GM04503 (cell line): ENCODE data around the gene TAS2R41.

Source experiments
- DNase-seq: peaks from one replicate; pipeline ENCODE4 v3.0.0-alpha.2; 2012; ENCODE audit warnings: low read depth

Gene TAS2R41

DNA sequence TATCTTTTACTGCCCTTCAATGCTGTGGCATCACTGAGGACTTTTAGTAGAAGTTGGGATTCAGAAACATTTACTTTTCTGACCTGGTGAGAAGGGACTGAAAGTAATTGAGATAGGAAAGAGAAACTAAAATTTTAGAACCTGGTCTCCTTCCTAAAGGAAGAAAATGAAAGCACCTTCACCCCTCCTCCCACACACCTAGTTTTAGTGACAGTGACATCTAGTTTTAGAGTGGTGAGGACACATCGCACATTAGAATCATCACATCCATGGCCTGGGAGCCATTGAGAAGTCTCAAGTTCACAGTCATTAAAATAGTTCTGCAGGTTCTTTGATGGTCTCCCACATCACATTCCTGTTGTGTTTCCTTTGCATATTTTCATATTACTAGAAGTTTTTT, 16.1 kb downstream of the TAS2R41 start:
- no peak for DNase-seq

- DNase-seq = no peak
These were observed 16.9 kb downstream of the TAS2R41 start for GRCh38 chr7:143494622-143495021.

DNA sequence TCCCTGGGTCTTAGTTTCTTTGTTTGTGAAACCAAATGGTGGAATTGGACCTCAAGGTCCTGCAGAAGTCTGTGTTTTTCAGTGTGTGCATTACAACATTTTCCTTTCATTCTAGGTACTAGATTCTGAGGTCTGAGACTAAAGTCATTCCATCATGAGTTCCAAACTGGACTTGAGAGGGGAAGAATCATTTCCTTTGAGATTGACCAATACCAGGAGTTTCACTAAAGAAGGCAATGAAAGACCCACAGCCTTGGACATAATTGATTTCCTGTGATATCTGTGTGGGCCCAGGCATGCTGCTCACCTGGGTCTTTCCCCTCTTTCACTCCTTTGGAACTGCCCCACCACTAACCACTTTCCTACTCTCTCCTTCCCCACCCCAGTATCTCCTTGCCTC, 18.2 kb downstream of the TAS2R41 start:
- no peak for DNase-seq

DNA sequence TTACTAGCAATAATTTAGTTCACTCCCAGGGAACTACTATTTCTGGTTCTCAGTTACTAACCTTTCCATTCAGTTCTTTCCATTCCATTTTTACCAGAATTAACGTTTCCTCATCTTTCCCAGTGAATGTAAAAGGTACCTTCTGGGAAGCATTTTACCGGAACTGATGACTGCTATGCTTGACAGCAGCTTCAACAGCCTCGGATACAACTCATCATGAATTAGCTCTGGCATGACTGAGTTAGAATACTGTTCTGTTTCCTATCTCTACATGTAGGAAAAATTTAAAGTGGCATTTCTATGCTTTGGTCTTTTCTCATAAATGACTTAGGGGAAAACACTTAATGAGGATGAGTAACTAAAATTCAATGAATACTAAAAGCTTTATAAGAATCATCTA, 18.6 kb downstream of the TAS2R41 start:
- DNase-seq = no peak

GRCh38 chr7:143497008-143497795, 19.5 kb downstream of the TAS2R41 start:
- DNase-seq = no peak

DNA sequence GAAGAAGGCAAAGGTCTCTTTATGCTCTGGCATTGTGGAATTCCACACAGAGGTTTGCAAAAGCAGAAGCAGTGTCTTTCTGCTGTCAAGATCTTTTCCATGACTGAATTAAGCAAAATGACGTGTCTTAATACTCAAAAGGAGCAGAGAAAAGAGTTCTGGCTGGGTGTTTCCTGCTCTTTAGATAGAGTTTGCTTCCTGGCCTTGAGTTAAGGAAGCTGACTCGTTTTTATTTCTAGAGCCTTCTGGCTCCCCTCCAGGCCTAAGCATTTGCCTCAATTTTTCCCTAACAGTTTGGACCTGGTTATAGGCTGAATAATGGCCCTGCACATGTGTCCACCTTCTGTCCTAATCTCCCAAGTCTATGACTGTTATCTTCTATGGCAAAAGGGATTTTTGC, 21.6 kb downstream of the TAS2R41 start:
- no peak for DNase-seq

DNA sequence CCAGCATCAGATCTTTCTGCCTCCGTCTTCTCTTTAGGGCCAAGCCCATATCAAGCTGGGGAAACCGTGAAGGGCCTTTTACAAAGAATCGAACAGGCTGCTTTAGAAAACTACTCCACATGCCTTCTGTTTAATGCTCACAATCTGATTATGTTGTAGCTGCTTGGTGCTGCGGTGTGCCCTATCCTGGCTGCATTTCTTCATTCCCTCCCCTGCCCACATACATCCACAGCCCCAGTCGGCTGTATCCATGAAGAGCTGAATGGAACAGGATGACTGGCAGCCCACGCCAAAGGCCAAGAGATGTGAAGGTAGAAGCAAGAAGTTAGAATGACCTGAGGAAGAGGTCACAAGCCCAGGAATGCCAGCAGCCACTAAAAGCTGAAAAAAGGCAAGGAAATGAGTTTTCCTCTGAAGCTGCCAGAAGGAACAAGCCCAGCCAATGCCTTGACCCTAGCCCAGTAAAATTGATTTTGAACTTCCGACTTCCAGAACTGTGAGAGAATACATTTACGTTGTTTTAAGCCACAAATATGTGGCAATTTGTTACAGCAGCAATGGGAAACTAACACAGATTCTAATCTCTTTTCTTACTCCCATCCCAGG, 22.2 kb downstream of the TAS2R41 start:
- DNase-seq = no peak

DNA sequence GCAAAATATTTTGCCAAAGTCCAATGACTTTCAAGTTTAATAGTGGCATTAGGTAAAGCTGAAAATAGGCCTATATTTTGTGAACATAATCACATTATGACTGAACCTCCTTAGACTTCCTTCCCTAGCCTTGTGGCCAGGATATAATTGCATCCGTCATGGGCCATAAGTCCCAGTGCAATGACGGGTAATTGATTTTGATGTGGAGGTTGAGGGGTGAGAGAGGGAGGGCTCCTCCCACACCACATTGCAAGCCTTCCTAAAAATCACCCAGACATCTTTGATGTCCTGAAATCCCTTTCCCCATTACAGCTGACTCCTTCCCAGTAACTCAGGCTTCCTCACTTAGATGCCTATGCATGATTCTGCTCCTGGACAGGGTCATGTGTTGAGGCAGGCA, 25.6 kb downstream of the TAS2R41 start:
- DNase-seq = no peak

DNA sequence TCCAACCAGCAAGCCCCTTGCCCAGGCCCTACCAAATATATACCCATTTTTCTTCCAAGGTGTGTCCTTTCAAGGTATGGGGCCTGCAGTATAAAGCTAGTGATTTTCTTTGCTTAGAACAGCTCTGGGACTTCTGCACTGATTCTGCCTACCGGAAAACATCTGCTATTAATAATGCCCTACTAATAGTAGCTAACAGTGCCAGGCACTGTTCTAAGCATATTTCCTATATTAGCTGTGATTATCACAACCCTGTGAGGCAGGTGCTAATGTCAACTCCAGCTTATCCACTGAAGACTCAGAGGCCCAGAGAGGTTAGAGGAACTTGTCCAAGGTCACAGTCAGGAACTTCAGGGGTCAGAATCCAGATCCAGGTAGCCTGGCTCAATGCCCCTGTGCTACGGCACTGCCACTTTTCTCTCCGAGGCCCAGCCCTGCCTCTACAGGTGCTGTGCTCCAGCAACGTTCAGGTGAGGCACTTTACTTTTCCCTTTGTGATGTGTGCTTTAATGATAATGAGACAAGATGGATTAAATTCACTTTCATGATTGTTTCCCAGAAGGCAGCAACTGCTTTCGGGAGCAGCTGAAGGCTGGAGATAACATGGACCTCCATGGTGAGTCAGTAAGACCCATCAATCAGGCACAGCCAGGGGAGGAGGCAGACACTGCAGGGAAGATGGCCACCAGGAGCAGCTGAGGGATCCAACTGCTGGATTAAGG, 26.7 kb downstream of the TAS2R41 start:
- no peak for DNase-seq

- no peak for DNase-seq
These were observed 27.2 kb downstream of the TAS2R41 start for GRCh38 chr7:143504937-143505297.

DNA sequence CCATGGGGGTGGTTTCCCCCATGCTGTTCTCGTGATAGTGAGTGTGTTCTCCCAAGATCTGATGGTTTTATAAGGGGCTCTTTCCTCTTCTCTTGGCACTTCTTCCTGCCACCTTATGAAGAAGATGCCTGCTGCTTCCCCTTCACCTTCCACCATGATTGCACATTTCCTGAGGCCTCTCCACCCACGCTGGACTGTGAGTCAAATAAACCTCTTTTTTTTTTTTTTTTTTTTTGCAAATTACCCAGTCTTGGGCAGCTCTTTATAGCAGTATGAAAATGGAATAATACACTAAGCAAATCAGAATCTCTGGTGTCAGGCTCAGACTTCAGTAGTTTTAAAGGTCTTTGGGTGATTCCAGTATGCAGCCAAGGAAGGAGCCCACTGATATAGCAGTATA, 28.2 kb downstream of the TAS2R41 start:
- no peak for DNase-seq

DNA sequence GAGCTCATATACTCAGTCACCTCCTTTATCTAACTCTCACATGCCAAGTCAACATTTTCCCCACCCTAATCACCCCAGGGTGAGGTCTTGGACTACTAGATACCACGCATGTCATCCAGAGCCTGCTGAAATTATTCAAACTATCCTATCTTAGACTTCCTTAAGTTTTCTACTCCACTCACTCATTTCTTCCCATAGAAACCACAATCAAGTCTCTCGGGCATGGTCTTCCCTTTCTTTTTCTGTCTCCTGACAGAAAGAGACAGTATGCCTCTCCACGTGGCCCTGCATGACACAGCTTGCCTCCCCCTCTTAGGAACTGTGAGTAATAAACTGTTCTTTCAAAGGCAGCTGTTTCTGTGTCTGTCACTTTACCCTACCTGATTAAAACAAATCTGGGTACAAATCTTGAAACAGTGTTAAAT, 29.4 kb downstream of the TAS2R41 start:
- no peak for DNase-seq

DNA sequence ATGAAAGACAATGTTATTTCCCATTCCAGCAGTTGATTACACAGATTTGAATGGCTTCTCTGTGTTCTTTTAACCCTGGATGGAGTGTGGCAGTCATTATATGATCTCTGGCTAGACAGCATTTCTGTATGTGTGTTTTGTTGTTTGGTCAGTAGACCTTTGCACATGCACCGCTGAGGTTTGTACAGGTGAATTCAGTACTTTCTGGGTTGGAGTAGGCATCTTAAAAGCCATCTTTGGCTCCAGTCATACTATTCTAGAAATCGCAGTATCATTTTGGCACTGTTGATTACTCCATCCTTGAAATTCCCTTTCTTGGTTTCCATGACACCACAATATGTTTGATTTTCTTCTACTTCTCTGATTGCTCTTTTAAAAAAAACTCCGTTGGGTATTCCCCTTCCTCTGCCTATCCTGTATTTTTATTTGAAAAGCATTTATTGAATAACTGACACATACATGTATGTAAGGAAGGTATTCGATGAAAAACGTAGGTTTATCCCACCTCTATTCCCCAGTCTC, 29.9 kb downstream of the TAS2R41 start:
- no peak for DNase-seq

- DNase-seq = no peak
These were observed 33.4 kb downstream of the TAS2R41 start for GRCh38 chr7:143510854-143511592.

GRCh38 chr7:143511593-143512047, 33.9 kb downstream of the TAS2R41 start:
- no peak for DNase-seq

GRCh38 chr7:143512488-143513340, 35.0 kb downstream of the TAS2R41 start:
- DNase-seq = no peak

DNA sequence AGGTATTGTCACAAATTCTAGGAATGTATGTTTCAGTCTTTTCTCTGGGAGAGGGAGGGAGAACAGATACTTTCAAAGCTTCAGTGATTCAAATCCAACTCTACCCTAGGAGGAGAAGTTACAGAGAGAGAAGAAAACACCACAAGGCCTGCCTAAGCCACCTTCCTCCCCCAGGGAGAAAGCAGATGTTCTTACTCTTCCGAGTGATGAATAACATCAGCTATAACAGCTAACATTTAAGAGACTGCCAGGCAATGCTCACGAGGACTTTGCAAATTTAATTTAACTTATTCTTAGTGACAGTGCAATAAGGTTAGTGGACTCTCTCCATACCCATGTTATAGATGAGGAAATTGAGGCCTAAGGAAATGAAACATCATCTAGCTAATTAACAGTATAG, 36.8 kb downstream of the TAS2R41 start:
- DNase-seq = no peak

DNA sequence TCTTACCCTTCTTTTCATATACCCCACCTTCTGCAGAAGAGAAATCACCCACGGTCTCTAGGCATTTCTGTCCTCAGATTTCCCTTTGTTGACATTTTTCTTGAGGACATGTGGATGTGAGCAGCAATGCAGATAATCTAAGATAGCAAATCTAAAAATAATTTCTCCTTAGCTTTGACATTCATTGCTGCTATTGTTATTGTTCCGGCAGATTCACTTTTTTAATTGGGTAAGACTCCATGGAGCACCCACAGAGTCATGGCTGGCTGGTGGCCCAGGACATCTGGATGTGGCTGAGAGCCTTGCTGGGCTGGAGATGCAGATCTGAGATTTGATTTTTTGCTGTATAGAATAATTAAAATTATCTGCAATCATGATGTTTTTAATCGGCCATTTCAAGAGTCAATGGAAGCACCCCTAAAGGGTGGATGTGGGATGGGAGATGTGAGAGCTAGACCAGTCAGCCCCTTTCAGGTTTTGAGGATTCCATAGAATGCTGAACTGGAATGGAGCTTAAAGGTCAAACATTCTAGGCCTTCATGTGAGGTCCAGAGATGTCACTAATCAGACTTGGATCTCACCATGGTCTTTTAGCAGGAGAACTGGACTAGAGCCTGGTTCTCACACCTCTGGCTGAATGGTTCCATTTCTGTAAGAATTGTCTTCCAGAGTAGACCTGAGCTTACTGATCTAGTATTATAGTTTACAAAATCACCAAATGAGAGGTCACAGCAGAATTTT, 37.5 kb downstream of the TAS2R41 start:
- DNase-seq = no peak

- no peak for DNase-seq
These were observed 39.3 kb downstream of the TAS2R41 start for GRCh38 chr7:143516981-143517380.

- no peak for DNase-seq
These were observed 40.8 kb downstream of the TAS2R41 start for GRCh38 chr7:143518521-143518920.

DNA sequence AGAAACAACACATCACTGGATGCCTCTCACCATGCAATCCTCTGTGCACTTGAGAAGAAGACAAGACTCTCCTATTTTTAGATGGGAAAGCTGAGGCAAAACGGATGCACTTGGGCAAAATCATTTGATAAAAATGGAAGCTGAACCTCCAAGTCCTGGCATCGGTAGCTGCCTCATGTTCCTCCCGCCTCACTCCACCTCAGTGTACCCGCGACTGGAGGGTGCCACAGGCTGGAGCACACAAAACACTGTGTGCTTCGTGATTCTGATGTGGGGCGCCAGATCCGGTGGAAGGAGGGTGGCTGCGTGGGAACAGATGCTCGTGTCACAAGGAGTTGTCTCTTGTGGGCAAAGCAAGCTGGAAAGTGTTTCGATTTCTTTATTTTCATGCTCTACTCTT, 41.3 kb downstream of the TAS2R41 start:
- DNase-seq = no peak
